Left forelimb (tissue), 1 donor: ENCODE results near the gene RBBP5.
"Not testable (repeated sequence)": the region's sequence is repeated elsewhere in the genome, so short reads cannot be mapped to it uniquely, and the experiment has no call there.

Experiments
- DNase-seq: peaks from one replicate; pipeline ENCODE4 v3.0.0-alpha.2; 2018; ENCODE audit warnings: low spot score

Gene RBBP5, protein sequence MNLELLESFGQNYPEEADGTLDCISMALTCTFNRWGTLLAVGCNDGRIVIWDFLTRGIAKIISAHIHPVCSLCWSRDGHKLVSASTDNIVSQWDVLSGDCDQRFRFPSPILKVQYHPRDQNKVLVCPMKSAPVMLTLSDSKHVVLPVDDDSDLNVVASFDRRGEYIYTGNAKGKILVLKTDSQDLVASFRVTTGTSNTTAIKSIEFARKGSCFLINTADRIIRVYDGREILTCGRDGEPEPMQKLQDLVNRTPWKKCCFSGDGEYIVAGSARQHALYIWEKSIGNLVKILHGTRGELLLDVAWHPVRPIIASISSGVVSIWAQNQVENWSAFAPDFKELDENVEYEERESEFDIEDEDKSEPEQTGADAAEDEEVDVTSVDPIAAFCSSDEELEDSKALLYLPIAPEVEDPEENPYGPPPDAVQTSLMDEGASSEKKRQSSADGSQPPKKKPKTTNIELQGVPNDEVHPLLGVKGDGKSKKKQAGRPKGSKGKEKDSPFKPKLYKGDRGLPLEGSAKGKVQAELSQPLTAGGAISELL

DNA sequence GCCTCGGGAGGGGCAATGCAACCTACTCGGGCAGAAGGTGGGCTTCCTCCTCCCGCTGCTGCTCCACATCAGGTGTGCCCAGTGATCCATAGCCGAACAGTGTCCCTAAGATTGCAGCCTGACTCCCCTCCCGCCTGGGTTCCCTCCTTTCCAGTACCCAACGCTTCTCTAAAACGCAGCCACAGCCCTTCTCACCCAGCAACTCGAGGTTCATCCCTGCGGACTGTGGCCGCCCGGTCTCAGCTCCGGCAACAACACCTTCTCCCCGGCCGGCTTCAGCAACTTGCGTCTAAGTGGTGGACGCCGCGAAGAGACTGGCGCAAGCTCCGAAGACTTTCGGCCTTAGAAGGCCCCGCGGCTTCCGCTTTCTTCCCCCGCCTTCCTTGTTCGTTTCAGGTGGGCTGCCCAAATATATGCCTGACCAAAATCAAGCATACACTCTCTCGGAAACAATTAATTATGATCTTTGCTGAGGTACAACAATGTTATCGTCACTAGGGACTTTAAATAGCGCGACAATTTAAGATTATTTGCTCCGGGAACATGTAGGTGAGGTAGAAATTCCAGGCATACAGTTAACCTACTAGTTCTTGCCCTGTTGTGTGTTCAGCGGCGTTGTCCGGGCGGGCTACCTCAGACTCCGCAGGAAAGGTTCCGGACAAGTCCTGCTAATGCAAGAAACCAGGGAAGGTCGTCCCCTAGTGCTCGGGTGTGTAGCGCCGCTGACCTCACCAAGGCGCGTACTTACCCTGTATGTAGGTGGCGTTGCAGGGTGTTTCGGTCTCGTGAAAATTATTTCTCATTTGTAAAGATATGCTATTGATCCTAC, at the start of gene RBBP5:
Gene RBBP5 (minus strand): TSS at position 319 of the 829 bp plus-strand sequence. CDS start 105 bp downstream, at position 214.
- peak; percentile 94 for DNase-seq

DNA sequence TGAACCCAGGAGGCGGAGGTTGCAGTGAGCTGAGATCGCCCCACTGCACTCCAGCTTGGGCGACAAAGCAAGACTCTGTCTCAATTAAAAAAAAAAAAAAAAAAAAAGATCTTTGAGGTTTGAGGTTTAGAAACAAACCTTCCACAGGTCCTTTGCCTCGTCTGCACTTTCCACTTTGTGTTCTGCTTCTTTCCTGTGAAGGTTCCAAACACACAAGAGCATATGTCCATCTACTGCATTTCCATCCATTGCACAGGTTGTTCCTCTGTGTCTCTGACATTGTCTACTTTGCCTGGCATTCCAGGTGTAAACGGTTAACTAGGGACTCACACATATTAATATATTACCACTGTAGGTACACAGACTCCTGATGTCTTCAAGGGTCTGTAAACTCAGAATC, 49.6 kb upstream of the RBBP5 start:
- no peak for DNase-seq

GRCh38 chr1:205170532-205171269, 48.9 kb upstream of the RBBP5 start:
- DNase-seq = no peak

DNA sequence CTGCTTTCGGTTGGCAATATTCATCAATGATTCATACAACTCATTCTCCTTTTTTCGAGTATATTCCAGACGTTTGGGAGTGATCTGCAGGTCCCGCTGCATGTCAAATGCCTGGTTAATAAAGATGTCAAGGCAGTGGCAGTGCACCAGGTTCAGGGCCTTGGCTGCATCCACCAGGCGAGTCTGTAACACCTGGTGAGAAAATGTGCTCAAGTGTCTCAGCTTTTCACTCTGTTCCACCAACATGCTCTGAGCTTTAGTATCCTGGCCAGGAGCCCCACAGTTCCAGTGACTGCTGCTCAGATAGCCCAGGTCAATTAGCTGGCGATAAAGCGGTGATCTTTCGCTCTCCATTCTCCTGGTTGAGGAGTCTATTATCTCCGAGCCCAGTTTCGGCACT, 47.5 kb upstream of the RBBP5 start:
- no peak for DNase-seq

- DNase-seq = no peak
These were observed 46.5 kb upstream of the RBBP5 start for GRCh38 chr1:205168291-205168690.

GRCh38 chr1:205162301-205162700, 40.5 kb upstream of the RBBP5 start:
- DNase-seq = no peak

DNA sequence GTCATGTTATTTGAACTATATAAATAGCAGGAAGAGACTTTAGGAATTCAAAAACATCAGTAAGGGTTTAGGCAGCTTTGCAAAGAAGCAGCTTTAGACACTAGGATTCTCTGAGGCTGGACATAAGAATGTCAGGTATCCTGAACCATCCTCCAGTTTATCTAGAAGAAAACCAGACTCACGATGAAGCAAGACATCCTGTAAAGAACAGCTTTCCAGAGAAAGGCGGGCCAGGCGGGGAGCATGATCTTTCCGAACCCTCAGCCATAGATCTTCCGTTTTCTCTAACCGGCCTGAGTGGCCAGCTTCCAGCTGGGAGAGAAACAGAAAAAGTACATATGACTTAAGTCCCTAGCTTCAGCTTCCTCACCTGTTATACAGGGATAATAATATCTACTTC, 39.3 kb upstream of the RBBP5 start:
- DNase-seq = no peak

DNA sequence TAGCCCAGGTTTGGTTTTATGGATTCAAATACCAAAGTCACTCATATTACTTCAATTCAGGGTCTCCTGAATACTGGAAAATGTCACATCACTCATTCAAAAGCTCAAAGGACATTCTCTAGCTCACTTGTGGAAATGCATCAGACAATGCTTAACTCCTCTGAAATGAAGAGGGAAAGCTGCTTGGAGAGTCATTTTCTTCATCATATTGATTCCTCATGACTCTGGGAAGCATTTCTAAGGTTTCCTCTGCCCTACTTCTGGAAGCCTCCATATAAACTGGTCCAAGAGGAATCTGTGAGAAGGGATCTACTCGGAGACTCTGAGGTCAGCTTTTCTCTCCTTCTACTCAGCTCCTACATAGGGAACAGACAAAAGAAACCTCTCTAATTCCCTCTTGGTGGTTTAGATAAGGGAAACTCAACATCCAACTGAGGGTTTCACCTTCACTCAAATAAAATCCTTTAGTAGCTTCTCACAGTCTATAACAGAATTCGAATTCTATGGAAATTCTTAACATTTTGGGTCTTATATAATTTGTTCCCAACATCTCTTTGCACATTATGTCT, 36.4 kb upstream of the RBBP5 start:
- DNase-seq = no peak

DNA sequence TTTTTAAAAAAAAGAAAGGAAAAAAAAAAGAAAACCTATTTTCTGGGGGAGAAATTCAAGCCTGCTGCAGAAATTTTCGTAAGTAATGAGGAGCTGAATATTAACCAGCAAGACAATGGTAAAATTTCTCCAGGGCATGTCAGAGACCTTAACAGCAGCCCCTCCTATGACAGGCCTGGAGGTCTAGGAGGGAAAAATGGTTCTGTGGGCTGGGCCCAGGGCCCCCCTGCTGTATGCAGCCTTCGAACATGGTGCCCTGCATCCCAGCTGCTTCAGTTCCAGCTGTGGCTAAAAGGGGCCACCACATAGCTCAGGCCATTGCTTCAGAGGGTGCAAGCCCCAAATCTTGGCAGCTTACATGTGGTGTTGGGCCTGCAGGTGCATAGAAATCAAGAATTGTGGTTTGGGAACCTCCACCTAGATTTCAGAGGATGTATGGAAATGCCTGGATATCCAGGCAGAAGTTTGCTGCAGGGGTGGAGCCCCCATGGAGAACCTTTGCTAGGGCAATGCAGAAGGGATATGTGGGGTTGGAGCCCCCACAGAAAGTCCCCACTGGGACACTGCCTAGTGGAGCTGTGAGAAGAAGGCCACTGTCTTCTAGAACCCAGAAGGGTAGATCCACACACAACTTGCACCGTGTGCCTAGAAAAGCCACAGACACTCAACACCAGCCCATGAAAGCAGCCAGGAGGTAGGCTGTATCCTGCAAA, 34.0 kb upstream of the RBBP5 start:
- not testable (repeated sequence) for DNase-seq

DNA sequence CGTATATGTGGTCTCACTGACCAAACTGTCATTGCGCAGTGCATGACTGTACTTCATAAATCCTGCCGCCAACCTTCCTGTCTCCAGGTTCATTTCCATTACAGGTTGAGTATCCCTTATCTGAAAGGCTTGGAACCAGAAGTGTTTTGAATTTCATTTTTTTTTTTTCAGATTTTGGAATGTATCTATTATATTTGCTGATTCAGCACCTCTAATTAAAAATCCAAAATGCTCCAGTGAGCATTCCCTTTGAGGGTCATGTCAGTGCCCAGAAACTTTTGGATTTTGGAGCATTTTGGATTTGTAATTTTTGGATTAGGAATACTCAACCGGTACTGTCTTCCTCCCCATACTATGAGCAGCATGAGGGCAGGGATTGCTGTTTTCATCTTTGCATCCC, 30.7 kb upstream of the RBBP5 start:
- DNase-seq = no peak

DNA sequence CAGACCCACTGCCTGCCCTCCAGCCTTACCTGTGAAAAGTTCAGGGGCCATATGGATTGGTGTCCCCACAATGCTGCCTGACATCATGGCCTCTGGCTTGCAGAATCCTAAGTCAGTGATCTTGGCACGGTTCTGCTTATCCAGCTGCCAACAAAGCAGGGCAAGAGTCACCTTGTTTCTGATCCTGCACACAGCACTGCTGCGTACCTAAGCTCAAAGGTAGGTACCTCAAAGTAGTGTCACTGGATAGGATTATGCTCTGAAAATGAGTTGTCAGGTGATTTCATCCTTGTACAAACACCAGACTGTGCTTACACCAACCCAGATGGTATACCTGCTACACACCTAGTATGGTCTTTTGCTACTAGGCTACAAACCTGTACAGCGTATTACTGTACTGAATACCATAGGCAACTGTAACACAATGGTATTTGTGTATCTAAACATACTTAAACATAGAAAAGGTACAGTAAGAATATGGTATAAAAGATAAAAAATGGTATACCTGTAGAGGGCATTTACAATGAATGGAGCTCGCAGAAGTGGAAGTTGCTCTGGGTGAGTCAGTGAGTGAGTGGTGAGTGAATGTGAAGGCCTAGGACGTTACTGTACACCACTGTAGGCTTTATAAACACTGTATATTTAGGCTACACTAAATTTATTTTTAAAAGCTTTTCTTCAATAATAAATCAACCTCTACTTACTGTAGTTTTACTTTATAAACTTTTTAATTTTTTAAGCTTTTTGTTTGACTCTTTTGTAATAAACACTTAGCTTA, 29.1 kb upstream of the RBBP5 start:
- no peak for DNase-seq

- no peak for DNase-seq
These were observed 25.5 kb upstream of the RBBP5 start for GRCh38 chr1:205147191-205147835.

DNA sequence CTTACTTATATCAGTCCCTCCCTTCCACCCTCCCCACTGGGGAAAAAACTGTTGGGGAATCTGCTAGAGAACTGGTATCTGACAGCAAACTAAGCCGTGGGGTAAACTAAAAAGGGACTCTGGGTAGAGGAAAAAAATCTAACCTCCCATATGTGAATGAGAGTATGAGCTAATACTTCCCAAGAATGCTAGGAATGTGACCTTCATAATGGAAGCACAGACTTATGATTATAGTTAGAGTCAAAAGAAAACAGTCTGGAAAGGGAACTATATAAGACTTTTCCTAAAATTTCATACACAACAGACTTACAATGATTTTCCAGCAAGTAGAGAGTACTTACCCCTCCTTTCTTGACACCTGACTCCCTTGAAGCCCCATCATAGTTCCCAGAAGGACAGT, 23.0 kb upstream of the RBBP5 start:
- no peak for DNase-seq

GRCh38 chr1:205144046-205144720, 22.4 kb upstream of the RBBP5 start:
- DNase-seq = no peak

DNA sequence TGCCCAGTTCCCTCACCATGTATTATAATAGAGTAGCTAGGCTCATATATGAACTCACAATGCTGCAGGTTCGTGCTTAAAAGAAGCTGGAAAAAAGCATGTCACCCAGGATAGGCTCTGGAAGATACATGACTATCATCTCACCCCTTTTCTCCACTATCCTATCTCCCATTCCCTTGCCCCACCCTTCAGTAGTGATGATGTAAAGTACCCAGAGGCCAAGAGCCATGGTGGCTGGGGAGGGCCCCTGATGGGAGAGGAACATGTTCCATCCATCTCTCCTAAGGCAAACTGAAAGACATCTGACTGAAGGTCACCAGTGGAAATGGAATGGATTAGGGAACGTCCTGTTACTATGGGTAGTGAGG, 20.3 kb upstream of the RBBP5 start:
- DNase-seq = no peak

DNA sequence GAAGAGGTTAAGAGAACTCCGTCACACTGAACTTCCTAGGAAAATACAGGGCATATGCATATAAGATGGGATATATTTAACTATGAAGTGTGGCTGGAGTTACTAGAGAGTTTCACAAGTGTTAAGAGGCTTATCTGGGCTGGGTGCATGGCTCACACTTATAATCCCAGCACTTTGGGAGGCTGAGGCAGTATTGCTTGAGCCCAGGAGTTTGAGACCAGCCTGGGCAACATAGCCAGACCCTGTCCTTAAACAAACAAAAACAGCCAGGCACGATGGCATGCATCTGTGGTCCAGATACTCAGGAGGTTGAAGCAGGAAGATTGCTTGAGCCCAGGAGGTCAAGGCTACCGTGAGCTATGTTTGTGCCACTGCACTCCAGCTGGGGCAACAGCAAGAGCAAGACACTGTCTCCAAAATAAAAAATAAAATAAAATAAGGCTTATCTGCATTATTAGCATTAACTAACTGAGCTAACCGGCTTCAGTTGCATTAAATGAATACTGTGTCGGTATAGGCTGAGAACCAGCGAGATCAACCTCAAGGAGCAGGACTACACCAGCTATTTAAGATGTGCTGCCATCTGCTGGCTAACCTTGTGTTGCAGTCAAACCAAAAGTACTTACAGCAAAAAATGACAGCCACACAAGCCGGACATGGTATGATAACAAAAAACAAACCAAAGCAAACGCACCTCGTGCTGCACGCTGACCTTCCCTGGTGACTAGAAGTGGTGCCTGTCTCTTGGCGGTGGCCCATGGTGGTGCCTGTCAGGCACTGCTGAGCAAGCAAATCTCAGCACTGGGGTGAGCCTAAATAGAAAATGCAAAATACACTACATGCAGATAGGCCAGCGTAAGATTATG, 19.7 kb upstream of the RBBP5 start:
- no peak for DNase-seq

GRCh38 chr1:205140113-205140512, 18.3 kb upstream of the RBBP5 start:
- no peak for DNase-seq

DNA sequence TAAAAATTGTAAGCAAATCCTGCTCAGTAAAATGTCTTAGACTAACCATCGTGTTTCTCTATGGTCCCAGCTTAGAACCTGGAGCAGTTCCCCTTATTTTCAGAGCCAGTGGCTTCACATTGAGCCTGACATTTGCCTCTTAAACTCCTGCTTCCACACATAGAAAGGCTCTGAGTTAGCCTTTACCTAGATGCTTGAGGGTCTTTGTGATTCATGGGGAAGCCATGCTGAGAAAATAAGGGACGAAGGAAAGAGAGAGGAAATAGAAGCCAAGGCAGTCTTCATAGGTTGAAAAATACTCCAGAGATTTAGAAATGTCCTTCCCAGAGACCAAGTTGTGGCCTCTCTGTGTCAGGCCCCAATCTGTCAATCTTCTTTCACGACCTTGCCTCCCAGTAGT, 16.1 kb upstream of the RBBP5 start:
- no peak for DNase-seq
